A549 (cell line): ENCODE results near the gene DACH1. TPM values are rescaled to one million over a fixed set of nuclear protein-coding genes. Genes with fewer than 3 reads are reported as not detected.

Experiments
- ATAC-seq, 2 experiments: fragments of 200-7000 bp in 1 of 2; fragments of >200 bp in 1 of 2; cut with Nextera tagmentation in 1 of 2; cut with Tn5 transposase in 1 of 2; 3 replicates each; pipeline versions ENCODE4 v1.8.0 to v1.9.1; 2018 to 2020; ENCODE audit warnings: mild to moderate bottlenecking in 1 of 2, moderate library complexity in 1 of 2
- CTCF ChIA-PET: fragments of 300-600 bp; sonication (Branson Sonifier 250); formaldehyde crosslinking; extraction: SDS; loops from one replicate; lab custom pipeline; 2021; ENCODE audit warnings: antibody characterized with exemption, inconsistent platforms; lab: Yijun Ruan, JAX
- POLR2A ChIA-PET: fragments of 350-600 bp; formaldehyde crosslinking; extraction: SDS; loops from one replicate; lab custom pipeline; 2021; ENCODE audit warnings: antibody characterized with exemption, inconsistent platforms; lab: Yijun Ruan, JAX
- DNase-seq, 2 experiments: peaks; one replicate each; pipeline versions ENCODE4 v3.0.0 to v3.0.0-alpha.2; 2011 to 2016; ENCODE audit warnings: low read depth in 1 of 2, low spot score in 1 of 2
- FAIRE-seq: peaks from 2 replicates; lab custom pipeline; 2011; peaks lifted over from hg19 to GRCh38; lab: Jason Lieb, UNC
- H3K27ac ChIP-seq, 2 experiments: fragments of >200 bp; sonication (Bioruptor Twin); formaldehyde crosslinking; 3 replicates each; pipeline ENCODE4 v1.5.1; 2016 to 2017
- H3K4me1 ChIP-seq: fragments of >200 bp; sonication (Bioruptor Twin); formaldehyde crosslinking; 3 replicates; pipeline ENCODE4 v1.6.1; 2016
- H3K4me2 ChIP-seq: fragments of >200 bp; sonication (Bioruptor Twin); formaldehyde crosslinking; 3 replicates; pipeline ENCODE4 v1.6.1; 2016
- H3K4me3 ChIP-seq: fragments of >200 bp; sonication (Bioruptor Twin); formaldehyde crosslinking; 3 replicates; pipeline ENCODE4 v1.5.1; 2016
- H3K9me3 ChIP-seq: fragments of >200 bp; sonication (Bioruptor Twin); formaldehyde crosslinking; 3 replicates; pipeline ENCODE4 v1.6.1; 2016
- EHF ChIP-seq: fragments of 250-450 bp; sonication (Bioruptor Pico); IDR thresholded peaks from 2 replicates; pipeline ENCODE4 v1.5.0; 2020; ENCODE audit warnings: mild to moderate bottlenecking
- EP300 ChIP-seq, 2 experiments: fragments of >200 bp; sonication (Bioruptor Twin); formaldehyde crosslinking; IDR thresholded peaks; 2 replicates in 1 of 2; 3 replicates in 1 of 2; pipeline ENCODE4 v1.6.1; 2016 to 2017
- FOSL2 ChIP-seq, 2 experiments: fragments of 450-650 bp in 1 of 2; fragments of >200 bp in 1 of 2; sonication (Bioruptor Twin) in 1 of 2; formaldehyde crosslinking; IDR thresholded peaks; 2 replicates each; pipeline versions ENCODE4 v1.5.0 to v1.6.1; 2016 to 2020; ENCODE audit warnings: mild to moderate bottlenecking in 1 of 2, moderate library complexity in 1 of 2
- HDAC2 ChIP-seq: fragments of 200-600 bp; sonication (generic); IDR thresholded peaks from 2 replicates; pipeline ENCODE4 v1.6.1; 2016
- HOXB5 ChIP-seq: fragments of 250-450 bp; sonication (Bioruptor Pico); IDR thresholded peaks from 2 replicates; pipeline ENCODE4 v1.5.0; 2020; ENCODE audit warnings: mild to moderate bottlenecking, moderate library complexity
- JUNB ChIP-seq: fragments of >200 bp; sonication (Bioruptor Twin); formaldehyde crosslinking; IDR thresholded peaks from 2 replicates; pipeline ENCODE4 v1.6.1; 2016
- KDM1A ChIP-seq: fragments of 200-600 bp; sonication (generic); IDR thresholded peaks from 2 replicates; pipeline ENCODE4 v1.6.1; 2016; ENCODE audit warnings: low read depth, mild to moderate bottlenecking
- KDM5A ChIP-seq: fragments of 200-600 bp; sonication (generic); IDR thresholded peaks from 2 replicates; pipeline ENCODE4 v1.6.1; 2016; ENCODE audit warnings: antibody characterized with exemption, mild to moderate bottlenecking
- MAFK ChIP-seq: fragments of 450-650 bp; IDR thresholded peaks from 2 replicates; pipeline ENCODE4 v1.6.1; 2014; ENCODE audit not compliant: partially characterized antibody
- MAZ ChIP-seq: fragments of 150-350 bp; IDR thresholded peaks from 2 replicates; pipeline ENCODE4 v1.6.1; 2014; ENCODE audit warnings: antibody characterized with exemption, low read depth, low read length, borderline replicate concordance
- MYC ChIP-seq: IDR thresholded peaks from 2 replicates; pipeline ENCODE4 v1.6.1; 2012; ENCODE audit warnings: mild to moderate bottlenecking, inconsistent platforms, low read length, improper control_type of control experiment, borderline replicate concordance
- NFE2L2 ChIP-seq: fragments of 150-350 bp; conservative IDR thresholded peaks from 2 replicates; pipeline ENCODE4 v1.6.1; 2014; ENCODE audit warnings: low read length
- NPAS2 ChIP-seq: fragments of 250-450 bp; sonication (Bioruptor Pico); IDR thresholded peaks from 2 replicates; pipeline ENCODE4 v1.8.0; 2022; ENCODE audit warnings: mild to moderate bottlenecking, moderate library complexity, borderline replicate concordance
- NR3C1 ChIP-seq: fragments of >200 bp; sonication (Bioruptor Twin); formaldehyde crosslinking; IDR thresholded peaks from 3 replicates; pipeline ENCODE4 v1.6.1; 2017
- POLR2A ChIP-seq: IDR thresholded peaks from 2 replicates; pipeline ENCODE4 v1.6.1; 2012; ENCODE audit warnings: mild to moderate bottlenecking, low read length
- POLR2AphosphoS2 ChIP-seq: conservative IDR thresholded peaks from 2 replicates; pipeline ENCODE4 v1.6.1; 2012; ENCODE audit warnings: low read length, improper control_type of control experiment, inconsistent platforms
- RARB ChIP-seq: fragments of 250-450 bp; sonication (Bioruptor Pico); IDR thresholded peaks from 2 replicates; pipeline ENCODE4 v1.8.0; 2021; ENCODE audit warnings: mild to moderate bottlenecking, moderate library complexity
- RNF2 ChIP-seq: fragments of 200-600 bp; sonication (generic); IDR thresholded peaks from 2 replicates; pipeline ENCODE4 v1.6.1; 2016; ENCODE audit warnings: low read depth, mild to moderate bottlenecking, antibody characterized with exemption, moderate library complexity, borderline replicate concordance
- TFCP2L1 ChIP-seq: fragments of 250-450 bp; sonication (Bioruptor Pico); IDR thresholded peaks from 2 replicates; pipeline ENCODE4 v1.5.0; 2021; ENCODE audit warnings: mild to moderate bottlenecking
- WGBS: methylation state at CpG from one replicate; pipeline ENCODE4 v1.1.6; 2017; ENCODE audit errors: missing lambda C conversion rate; 5-methylcytosine and 5-hydroxymethylcytosine counted together
- polyA plus RNA-seq, 4 experiments: library from polyadenylated mRNA; depleted of rRNA in 3 of 4; stranded (reverse); fragments of >200 nt; fragmentation: RNase III in 1 of 4; extraction: RNeasy Plus Mini Kit Qiagen cat#74134 plus additional on column Dnase treatment in 1 of 4; gene quantifications; 2 replicates in 3 of 4; 3 replicates in 1 of 4; pipeline ENCODE4 v1.2.3, GENCODE V29; 2011 to 2017
- TF ChIP-seq, protein P1 (sequence below): fragments of >200 bp; sonication (Bioruptor Twin); formaldehyde crosslinking; IDR thresholded peaks from 3 replicates; pipeline ENCODE4 v1.6.1; 2016
- TF ChIP-seq, protein P2 (sequence below): IDR thresholded peaks from 2 replicates; pipeline ENCODE4 v1.6.1; 2012

The DACH1 gene
- polyA plus RNA-seq, 2 of the 4 experiments (the other 2 are of a cell fraction): not detected

DNA sequence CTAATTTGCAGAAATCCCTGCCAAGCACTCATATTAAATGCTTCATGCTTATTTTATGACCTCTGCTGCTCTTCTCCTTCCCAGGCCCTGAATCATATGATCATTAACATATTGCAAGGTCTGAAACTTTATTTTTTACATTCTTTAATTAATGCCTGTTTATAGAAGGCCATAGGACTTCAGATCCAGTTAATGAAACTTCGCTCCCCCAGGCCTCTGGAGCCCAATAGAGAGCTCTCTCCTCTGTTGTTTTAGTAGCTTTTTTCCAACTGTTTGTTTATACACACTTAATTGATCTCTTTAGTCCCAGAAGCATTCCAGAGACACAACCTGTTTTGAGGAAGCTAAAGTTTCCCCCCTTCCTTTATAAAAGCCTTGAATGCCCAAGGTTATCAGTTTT is 68.3 kb downstream of the DACH1 start (continued):
- TF ChIP-seq, protein P1, sequence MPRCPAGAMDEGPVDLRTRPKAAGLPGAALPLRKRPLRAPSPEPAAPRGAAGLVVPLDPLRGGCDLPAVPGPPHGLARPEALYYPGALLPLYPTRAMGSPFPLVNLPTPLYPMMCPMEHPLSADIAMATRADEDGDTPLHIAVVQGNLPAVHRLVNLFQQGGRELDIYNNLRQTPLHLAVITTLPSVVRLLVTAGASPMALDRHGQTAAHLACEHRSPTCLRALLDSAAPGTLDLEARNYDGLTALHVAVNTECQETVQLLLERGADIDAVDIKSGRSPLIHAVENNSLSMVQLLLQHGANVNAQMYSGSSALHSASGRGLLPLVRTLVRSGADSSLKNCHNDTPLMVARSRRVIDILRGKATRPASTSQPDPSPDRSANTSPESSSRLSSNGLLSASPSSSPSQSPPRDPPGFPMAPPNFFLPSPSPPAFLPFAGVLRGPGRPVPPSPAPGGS: no peak
- TF ChIP-seq KDM5A (no peak), JUNB (no peak), MYC (no peak), EHF (no peak), NR3C1 (no peak)

DNA sequence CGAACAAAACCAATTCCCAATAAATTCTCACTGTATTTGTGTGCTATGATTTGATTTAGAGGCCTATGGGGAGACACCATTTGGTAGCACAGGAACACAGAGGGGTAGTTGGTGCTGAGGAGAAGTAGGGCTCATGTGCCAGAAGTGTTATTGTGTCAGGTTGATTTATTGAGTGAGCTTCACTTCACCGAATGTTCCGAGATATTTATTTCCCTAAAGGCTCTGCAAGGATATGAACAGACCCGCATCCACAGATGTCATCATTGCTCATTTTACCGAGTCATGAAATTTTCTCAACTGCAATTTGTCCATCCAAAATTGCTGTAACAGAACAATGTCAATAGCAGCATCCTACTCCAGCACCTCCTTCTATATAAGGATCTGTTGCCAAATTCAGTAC is 69.5 kb downstream of the DACH1 start:
- POLR2A ChIA-PET: no interaction called here
- Histone ChIP-seq H3K9me3 (no peaks in the 10 kb centered on the region), H3K4me1 (no peaks in the 10 kb centered on the region), H3K4me2 (no peak overlapping the region)
- CTCF ChIA-PET: no interaction called here
- WGBS: 49% methylated on average over 5 of the region's 5 CpGs
- ATAC-seq (no peak), FAIRE-seq (no peak)
- no peak for TF ChIP-seq NFE2L2
- TF ChIP-seq HOXB5 (CRISPR knock-in tag): no peak
- TF ChIP-seq, protein P1: no peak
- no peak for TF ChIP-seq RNF2
- TF ChIP-seq NPAS2: no peak
- TF ChIP-seq MAZ: no peak
- no peak for TF ChIP-seq RARB
- TF ChIP-seq POLR2AphosphoS2: no peak
- no peak for TF ChIP-seq EP300 (IDR thresholded peaks at IDR 0.05)
- TF ChIP-seq FOSL2 (IDR thresholded peaks at IDR 0.05): no peak
- no peak for TF ChIP-seq FOSL2 (CRISPR knock-in tag; IDR thresholded peaks at IDR 0.05)
- TF ChIP-seq TFCP2L1 (CRISPR knock-in tag): no peak
- no peak for TF ChIP-seq POLR2A
- TF ChIP-seq KDM5A: no peak
- no peak for TF ChIP-seq MYC
- no peak for TF ChIP-seq EHF
- TF ChIP-seq, all 56 proteins: peak for 0
- H3K4me3 ChIP-seq: no peak overlapping the region
- H3K27ac ChIP-seq: no peak overlapping the region
- DNase-seq: no peak

DNA sequence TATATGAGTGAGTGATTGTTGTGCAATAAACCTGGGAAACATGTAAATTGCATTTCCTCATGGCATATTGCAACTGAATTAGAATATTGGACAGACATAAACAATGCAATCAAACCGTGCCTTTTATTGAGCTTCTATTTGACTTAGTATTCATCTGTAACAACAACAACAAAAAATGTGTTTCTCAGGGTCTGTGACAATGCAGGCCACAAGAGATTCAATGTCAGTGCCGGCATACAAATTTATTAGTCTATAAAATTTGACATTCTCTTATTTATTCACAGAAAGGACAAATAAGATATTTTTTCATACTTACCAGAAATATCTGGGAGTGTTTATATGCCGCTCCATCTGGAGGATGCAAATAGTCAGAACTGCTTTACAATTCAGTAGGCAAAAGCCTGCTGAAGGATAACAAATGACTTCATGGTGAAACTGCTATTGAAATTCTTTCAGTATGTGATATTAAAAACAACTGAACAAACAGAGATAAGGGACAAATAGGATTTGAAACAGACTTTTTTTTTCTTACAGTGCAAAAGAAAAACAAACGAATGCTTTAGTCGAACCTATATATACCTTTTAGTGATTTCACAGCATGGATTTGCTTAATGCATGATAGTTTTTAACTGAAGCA is 77.2 kb downstream of the DACH1 start:
- no peak for FAIRE-seq
- H3K4me3 ChIP-seq: no peak overlapping the region
- H3K9me3 ChIP-seq: no peaks in the 10 kb centered on the region
- CTCF ChIA-PET: no interaction called here
- no peak for ATAC-seq
- H3K4me2 ChIP-seq: no peak overlapping the region
- WGBS: 13% methylated on average over 5 of the region's 5 CpGs
- H3K27ac ChIP-seq: no peak overlapping the region
- DNase-seq: no peak
- H3K4me1 ChIP-seq: no peaks in the 10 kb centered on the region
- POLR2A ChIA-PET: no interaction called here
- no peak for TF ChIP-seq JUNB
- TF ChIP-seq MAZ: no peak
- no peak for TF ChIP-seq FOSL2 (IDR thresholded peaks at IDR 0.05)
- no peak for TF ChIP-seq FOSL2 (CRISPR knock-in tag; IDR thresholded peaks at IDR 0.05)
- no peak for TF ChIP-seq EP300 (IDR thresholded peaks at IDR 0.05)
- TF ChIP-seq KDM1A: no peak
- TF ChIP-seq MAFK: no peak
- TF ChIP-seq, protein P2, sequence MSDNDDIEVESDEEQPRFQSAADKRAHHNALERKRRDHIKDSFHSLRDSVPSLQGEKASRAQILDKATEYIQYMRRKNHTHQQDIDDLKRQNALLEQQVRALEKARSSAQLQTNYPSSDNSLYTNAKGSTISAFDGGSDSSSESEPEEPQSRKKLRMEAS: no peak
- TF ChIP-seq, all 56 proteins: peak for 0

DNA sequence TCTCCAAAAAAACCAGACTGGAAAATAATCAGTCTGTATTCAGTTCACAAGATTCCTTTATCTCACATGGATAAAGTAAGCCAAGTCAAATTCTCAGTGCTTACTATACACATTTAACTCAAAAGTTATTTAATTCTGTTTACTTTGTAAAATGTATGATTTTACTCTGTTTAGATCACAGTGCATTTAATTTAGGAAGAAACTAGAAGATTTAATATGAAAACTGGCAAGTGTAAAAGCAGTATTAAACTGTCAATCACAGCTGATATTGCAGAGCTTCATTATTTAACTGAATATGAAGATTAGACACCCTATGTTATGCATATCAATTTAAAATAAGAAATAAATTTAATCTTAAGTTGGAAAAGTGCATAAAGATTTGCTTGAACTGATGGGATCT is 78.0 kb downstream of the DACH1 start:
- FAIRE-seq (no peak), DNase-seq (no peak)
- H3K4me1 ChIP-seq: no peaks in the 10 kb centered on the region
- no peak overlapping the region for H3K27ac ChIP-seq
- H3K4me2 ChIP-seq: no peak overlapping the region
- no peaks in the 10 kb centered on the region for H3K9me3 ChIP-seq
- TF ChIP-seq HDAC2: no peak
- TF ChIP-seq, all 56 proteins: peak for 0
- no peak overlapping the region for H3K4me3 ChIP-seq
- no peak for ATAC-seq
- CTCF ChIA-PET: no interaction called here
- POLR2A ChIA-PET: no interaction called here
